ENCODE results near the gene SUSD4. TPM values are rescaled to one million over a fixed set of nuclear protein-coding genes. Genes with fewer than 3 reads are reported as not detected.

The SUSD4 gene
- total and polyA plus RNA-seq, 12 donors, result 1.5 to 26.9 (median 7.0) TPM

GRCh38 chr1:223225481-223225880 lies 138.5 kb downstream of the SUSD4 start:
- H3K9me3 ChIP-seq (replicated peaks in 1 of 3), result no peaks in the 10 kb centered on the region
- peak in 1 of 7 donors; percentile 6 for DNase-seq
- no peak for TF ChIP-seq POLR2A (IDR thresholded peaks at IDR 0.05)
- H3K4me1 ChIP-seq (replicated peaks in 1 of 2), result no peaks in the 10 kb centered on the region
- no peaks in the 10 kb centered on the region for H3K36me3 ChIP-seq (replicated peaks in 1 of 2)
- H3K27me3 ChIP-seq, result no peaks in the 10 kb centered on the region
- intact Hi-C loops (cut with DNase I), result no loop called here
- no peak overlapping the region for H3K4me3 ChIP-seq
- H3K27ac ChIP-seq, result no peak overlapping the region
- WGBS, 4 donors, result 81 to 92% (median 83%) methylated on average over 6 of the region's 6 CpGs

GRCh38 chr1:223225061-223225460 lies 138.9 kb downstream of the SUSD4 start:
- no peaks in the 10 kb centered on the region for H3K4me1 ChIP-seq (replicated peaks in 1 of 2)
- TF ChIP-seq CTCF (IDR thresholded peaks at IDR 0.05) (no peak), POLR2A (IDR thresholded peaks at IDR 0.05) (no peak)
- intact Hi-C loops (cut with DNase I), result no loop called here
- DNase-seq, result peak in 1 of 7 donors; percentile 30
- no peak overlapping the region for H3K27ac ChIP-seq
- no peak overlapping the region for H3K4me3 ChIP-seq
- WGBS, 4 donors, result 82 to 89% (median 87%) methylated on average over 7 of the region's 7 CpGs
- H3K27me3 ChIP-seq, result no peaks in the 10 kb centered on the region
- H3K36me3 ChIP-seq (replicated peaks in 1 of 2), result no peaks in the 10 kb centered on the region
- no peaks in the 10 kb centered on the region for H3K9me3 ChIP-seq (replicated peaks in 1 of 3)

GRCh38 chr1:223224465-223224864 lies 139.5 kb downstream of the SUSD4 start:
- H3K4me1 ChIP-seq (replicated peaks in 1 of 2), result no peaks in the 10 kb centered on the region
- TF ChIP-seq CTCF (IDR thresholded peaks at IDR 0.05) (no peak), POLR2A (IDR thresholded peaks at IDR 0.05) (no peak)
- no peak overlapping the region for H3K27ac ChIP-seq
- intact Hi-C loops (cut with DNase I), result no loop called here
- no peaks in the 10 kb centered on the region for H3K9me3 ChIP-seq (replicated peaks in 1 of 3)
- H3K27me3 ChIP-seq, result no peaks in the 10 kb centered on the region
- WGBS, 4 donors, result 78 to 90% (median 83%) methylated on average over 13 of the region's 13 CpGs
- H3K36me3 ChIP-seq (replicated peaks in 1 of 2), result no peaks in the 10 kb centered on the region
- no peak overlapping the region for H3K4me3 ChIP-seq
- DNase-seq, result peak in 1 of 7 donors; percentile 45

GRCh38 chr1:223223091-223223995 lies 140.6 kb downstream of the SUSD4 start:
- peak in 2 of 7 donors; percentile 5 to 35 for DNase-seq
- 88 to 93% (median 91%) methylated on average over 20 to 26 of the region's 26 CpGs for WGBS, 4 donors
- TF ChIP-seq POLR2A (IDR thresholded peaks at IDR 0.05) (no peak), CTCF (IDR thresholded peaks at IDR 0.05) (no peak)

More at GRCh38 chr1:223223091-223223995, 140.6 kb downstream of the SUSD4 start:
- no peak overlapping the region for H3K27ac ChIP-seq
- peaks cover 0 to 6% (median 0%) of the 10 kb centered on the region in 3 donors for H3K9me3 ChIP-seq (replicated peaks in 1 of 3)
- intact Hi-C loops (cut with DNase I), result no loop called here
- H3K4me1 ChIP-seq (replicated peaks in 1 of 2), result no peaks in the 10 kb centered on the region
- no peaks in the 10 kb centered on the region for H3K36me3 ChIP-seq (replicated peaks in 1 of 2)
- no peaks in the 10 kb centered on the region for H3K27me3 ChIP-seq
- H3K4me3 ChIP-seq, result no peak overlapping the region

Data from adrenal gland (tissue), 12 donors.